ENCODE measurements around the gene RBMS3. TPM values are rescaled to one million over a fixed set of nuclear protein-coding genes. Genes with fewer than 3 reads are reported as not detected.

RBMS3 gene
- total and polyA plus RNA-seq, 9 donors = 11.6 to 79.2 (median 63.1) TPM

- 82 to 85% (median 84%) methylated on average over 7 of the region's 7 CpGs for WGBS, 3 donors
- DNase-seq = no peak
- no peak overlapping the region for H3K27ac ChIP-seq
- H3K9me3 ChIP-seq = no peaks in the 10 kb centered on the region
- intact Hi-C loops (cut with DNase I) = no loop called here
- H3K4me1 ChIP-seq (ENCODE audit: insufficient read depth) = no peaks in the 10 kb centered on the region
- H3K4me3 ChIP-seq = no peak overlapping the region
- no peaks in the 10 kb centered on the region for H3K27me3 ChIP-seq
- no peak for TF ChIP-seq POLR2A (IDR thresholded peaks at IDR 0.05)
- no peak for TF ChIP-seq CTCF (IDR thresholded peaks at IDR 0.05)
- TF ChIP-seq EP300 (IDR thresholded peaks at IDR 0.05) = no peak
- H3K36me3 ChIP-seq = no peaks in the 10 kb centered on the region
Measured at GRCh38 chr3:29301332-29302019, 20.6 kb downstream of the RBMS3 start.

- Histone ChIP-seq H3K4me1 (ENCODE audit: insufficient read depth) (no peaks in the 10 kb centered on the region), H3K9me3 (no peaks in the 10 kb centered on the region), H3K27me3 (no peaks in the 10 kb centered on the region), H3K36me3 (no peaks in the 10 kb centered on the region), H3K27ac (no peak overlapping the region), H3K4me3 (no peak overlapping the region)
- WGBS, 3 donors = 93 to 99% (median 98%) methylated on average over 2 of the region's 2 CpGs
- intact Hi-C loops (cut with DNase I) = no loop called here
- no peak for TF ChIP-seq POLR2A (IDR thresholded peaks at IDR 0.05)
- TF ChIP-seq CTCF (IDR thresholded peaks at IDR 0.05) = no peak
- no peak for TF ChIP-seq EP300 (IDR thresholded peaks at IDR 0.05)
- no peak for DNase-seq
Measured at GRCh38 chr3:29302619-29303018, 21.7 kb downstream of the RBMS3 start.

GRCh38 chr3:29307295-29307694, 26.4 kb downstream of the RBMS3 start:
- Histone ChIP-seq H3K27ac (no peak overlapping the region), H3K27me3 (no peaks in the 10 kb centered on the region), H3K4me1 (ENCODE audit: insufficient read depth) (peaks cover 4% of the 10 kb centered on the region), H3K4me3 (no peak overlapping the region), H3K36me3 (no peaks in the 10 kb centered on the region), H3K9me3 (no peaks in the 10 kb centered on the region)
- intact Hi-C loops (cut with DNase I) = no loop called here
- TF ChIP-seq CTCF (IDR thresholded peaks at IDR 0.05) = no peak
- no peak for TF ChIP-seq POLR2A (IDR thresholded peaks at IDR 0.05)
- no peak for TF ChIP-seq EP300 (IDR thresholded peaks at IDR 0.05)
- WGBS, 3 donors = 94 to 100% (median 97%) methylated on average over 1 of the region's 1 CpG
- DNase-seq = no peak

GRCh38 chr3:29310865-29311264, 30.0 kb downstream of the RBMS3 start:
- TF ChIP-seq CTCF (IDR thresholded peaks at IDR 0.05) (no peak), POLR2A (IDR thresholded peaks at IDR 0.05) (no peak), EP300 (IDR thresholded peaks at IDR 0.05) (no peak)
- WGBS, 3 donors = 28 to 65% (median 35%) methylated on average over 1 of the region's 1 CpG
- no peak overlapping the region for H3K4me3 ChIP-seq
- intact Hi-C loops (cut with DNase I) = no loop called here
- no peaks in the 10 kb centered on the region for H3K36me3 ChIP-seq
- no peaks in the 10 kb centered on the region for H3K9me3 ChIP-seq
- no peak for DNase-seq
- peaks cover 21% of the 10 kb centered on the region for H3K4me1 ChIP-seq (ENCODE audit: insufficient read depth)
- no peak overlapping the region for H3K27ac ChIP-seq
- no peaks in the 10 kb centered on the region for H3K27me3 ChIP-seq
